Sigmoid colon (tissue), 7 donors: Measurements from ENCODE around the gene PEPD. TPM values are rescaled to one million over a fixed set of nuclear protein-coding genes. Genes with fewer than 3 reads are reported as not detected.

ENCODE experiments used
- DNase-seq: peaks from one replicate; pipeline ENCODE4 v3.0.0-alpha.2; 2019
- H3K27ac ChIP-seq, 4 donors: fragments of 200-600 bp; sonication (generic); one replicate each; pipeline ENCODE4 v1.5.1; 2016 to 2019; ENCODE audit warnings: mild to moderate bottlenecking in 1 of 4
- H3K27me3 ChIP-seq, 3 donors: fragments of 200-600 bp; sonication (generic); one replicate each; pipeline ENCODE4 v1.5.1; 2019; ENCODE audit warnings: mild to moderate bottlenecking in 1 of 3
- H3K36me3 ChIP-seq, 4 donors: fragments of 200-600 bp; sonication (generic); one replicate each; pipeline ENCODE4 v1.5.1; 2016 to 2019
- H3K4me1 ChIP-seq, 4 donors: fragments of 200-600 bp; sonication (generic); one replicate each; pipeline ENCODE4 v1.5.1; 2017 to 2019
- H3K4me3 ChIP-seq, 4 donors: fragments of 200-600 bp; sonication (generic); one replicate each; pipeline ENCODE4 v1.5.1; 2017 to 2019; ENCODE audit warnings: mild to moderate bottlenecking in 2 of 4, moderate library complexity in 1 of 4
- H3K9me3 ChIP-seq, 4 donors: fragments of 200-600 bp in 3 of 4; sonication (generic) in 3 of 4; one replicate each; pipeline versions ENCODE4 v1.5.1 to v1.6.1; 2013 to 2019
- EP300 ChIP-seq, 4 donors: sonication (generic); formaldehyde crosslinking; IDR thresholded peaks; one replicate each; pipeline ENCODE4 v1.6.1; 2017; ENCODE audit warnings: antibody characterized with exemption in 4 of 4
- POLR2A ChIP-seq, 2 donors: fragments of 450-650 bp; IDR thresholded peaks; one replicate each; pipeline ENCODE4 v1.6.1; 2016; ENCODE audit warnings: antibody characterized with exemption in 2 of 2, mild to moderate bottlenecking in 2 of 2, moderate library complexity in 2 of 2
- POLR2AphosphoS5 ChIP-seq, 4 donors: sonication (generic); formaldehyde crosslinking; IDR thresholded peaks; one replicate each; pipeline ENCODE4 v1.6.1; 2017; ENCODE audit warnings: antibody characterized with exemption in 4 of 4
- WGBS, 2 donors: extraction: QIAGEN DNeasy Blood & Tissue Kit; methylation state at CpG; one replicate each; pipeline ENCODE4 v1.1.7; 2013; 5-methylcytosine and 5-hydroxymethylcytosine counted together
- intact Hi-C: fragments of 100-400 bp; cut with DNase I; formaldehyde crosslinking; loops from one replicate; pipeline ENCODE4 v1.15.1; 2023
- polyA plus RNA-seq, 3 donors: library from polyadenylated mRNA; stranded (reverse); fragments of 200-250 nt; gene quantifications; one replicate each; pipeline ENCODE4 v1.2.3, GENCODE V29; 2013
- total RNA-seq, 4 donors: library from RNA; depleted of rRNA; stranded (reverse); fragments of >200 nt; gene quantifications; one replicate each; pipeline ENCODE4 v1.1.0, GENCODE V29; 2016
- TF ChIP-seq, protein P1 (sequence below), 4 experiments: fragments of 450-650 bp in 3 of 4; fragments of 200-600 bp in 1 of 4; IDR thresholded peaks; one replicate each; pipeline ENCODE4 v1.5.1; 2016 to 2019; ENCODE audit warnings: antibody characterized with exemption in 4 of 4, mild to moderate bottlenecking in 3 of 4, moderate library complexity in 2 of 4
- donor health status: healthy with polysubstance abuse.
- donor health status: Bipolar disorder and iron deficiency.
- donor health status: healthy.

Gene PEPD
- total and polyA plus RNA-seq, 7 donors, result 50.0 to 187 (median 67.8) TPM

DNA sequence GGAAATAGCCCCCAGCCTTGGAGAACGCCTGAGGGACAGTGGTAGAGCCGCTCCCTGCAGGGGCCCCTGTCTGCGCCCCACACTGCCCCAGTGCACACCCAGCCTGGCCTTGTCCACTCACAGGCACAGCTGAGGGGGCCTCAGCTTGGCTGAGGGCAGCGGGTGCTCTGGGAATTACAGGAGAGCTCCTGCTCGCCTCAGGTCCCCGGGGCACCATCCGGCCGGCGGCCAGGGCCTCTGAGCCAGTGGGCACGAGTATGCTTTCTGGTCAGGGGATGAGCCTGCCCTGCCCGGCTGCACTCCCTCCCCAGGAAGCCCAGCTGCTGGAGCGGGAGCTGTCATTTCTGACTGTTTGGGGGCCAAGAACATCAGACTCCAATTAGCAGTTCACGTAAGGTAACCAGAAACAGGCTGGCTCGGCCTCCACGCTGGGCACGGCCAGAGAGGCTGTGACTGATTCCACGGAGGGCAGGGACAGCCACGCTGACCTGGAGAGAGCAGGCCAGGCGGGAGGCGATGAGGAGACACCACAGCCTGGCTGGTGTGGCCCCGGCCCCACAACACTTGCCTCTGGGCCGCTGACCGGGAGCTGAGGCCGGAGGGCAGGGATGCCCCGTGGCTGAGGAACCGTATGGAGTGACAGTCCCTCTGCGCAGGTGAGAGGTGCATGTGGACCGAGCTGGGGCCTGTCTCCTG lies 132.7 kb downstream of the PEPD start:
- intact Hi-C loops, result no loop called here
- DNase-seq, result peak; percentile 67
- Histone ChIP-seq H3K9me3 (no peaks in the 10 kb centered on the region), H3K4me3 (no peak overlapping the region), H3K27ac (peak overlapping the region; percentile 67 to 86 (median 81)), H3K36me3 (peaks cover 0 to 24% (median 2%) of the 10 kb centered on the region in 4 donors), H3K27me3 (no peaks in the 10 kb centered on the region), H3K4me1 (peaks cover 5 to 61% (median 57%) of the 10 kb centered on the region in 4 donors)
- TF ChIP-seq POLR2A (IDR thresholded peaks at IDR 0.05) (no peak), POLR2AphosphoS5 (IDR thresholded peaks at IDR 0.05) (peak in 3 of 4 donors; percentile 18 to 43 (median 36))
- WGBS, 2 donors, result 85 to 94% methylated on average over 28 of the region's 28 CpGs

DNA sequence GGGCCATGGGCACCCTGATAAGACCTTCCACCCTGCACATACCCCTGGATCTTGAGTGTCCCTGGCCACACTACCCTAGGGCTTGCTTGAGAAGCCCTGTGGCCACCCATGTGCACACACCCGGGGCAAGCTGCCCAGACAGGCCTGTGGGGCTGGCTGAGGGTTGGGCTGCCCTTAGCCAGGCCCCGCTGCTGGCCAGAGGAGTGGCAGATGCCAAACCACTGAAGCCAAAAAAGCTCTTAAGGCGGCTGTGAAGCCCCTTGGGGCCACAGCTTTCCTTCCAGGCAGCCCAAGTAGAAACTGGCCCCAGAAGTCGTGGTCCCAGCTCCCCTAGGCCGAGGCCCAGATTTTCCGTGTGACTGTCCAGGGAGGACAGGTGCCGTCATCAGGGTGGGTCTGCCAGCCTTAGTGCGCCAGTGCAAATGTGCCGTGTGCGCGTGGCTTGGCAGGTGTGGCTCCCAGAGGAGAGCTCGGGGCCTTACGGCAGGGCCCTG lies 133.3 kb downstream of the PEPD start:
- peaks cover 0 to 24% (median 2%) of the 10 kb centered on the region in 4 donors for H3K36me3 ChIP-seq
- DNase-seq, result peak; percentile 66
- TF ChIP-seq POLR2A (IDR thresholded peaks at IDR 0.05) (no peak), POLR2AphosphoS5 (IDR thresholded peaks at IDR 0.05) (no peak), EP300 (IDR thresholded peaks at IDR 0.05) (no peak)
- TF ChIP-seq, protein P1, sequence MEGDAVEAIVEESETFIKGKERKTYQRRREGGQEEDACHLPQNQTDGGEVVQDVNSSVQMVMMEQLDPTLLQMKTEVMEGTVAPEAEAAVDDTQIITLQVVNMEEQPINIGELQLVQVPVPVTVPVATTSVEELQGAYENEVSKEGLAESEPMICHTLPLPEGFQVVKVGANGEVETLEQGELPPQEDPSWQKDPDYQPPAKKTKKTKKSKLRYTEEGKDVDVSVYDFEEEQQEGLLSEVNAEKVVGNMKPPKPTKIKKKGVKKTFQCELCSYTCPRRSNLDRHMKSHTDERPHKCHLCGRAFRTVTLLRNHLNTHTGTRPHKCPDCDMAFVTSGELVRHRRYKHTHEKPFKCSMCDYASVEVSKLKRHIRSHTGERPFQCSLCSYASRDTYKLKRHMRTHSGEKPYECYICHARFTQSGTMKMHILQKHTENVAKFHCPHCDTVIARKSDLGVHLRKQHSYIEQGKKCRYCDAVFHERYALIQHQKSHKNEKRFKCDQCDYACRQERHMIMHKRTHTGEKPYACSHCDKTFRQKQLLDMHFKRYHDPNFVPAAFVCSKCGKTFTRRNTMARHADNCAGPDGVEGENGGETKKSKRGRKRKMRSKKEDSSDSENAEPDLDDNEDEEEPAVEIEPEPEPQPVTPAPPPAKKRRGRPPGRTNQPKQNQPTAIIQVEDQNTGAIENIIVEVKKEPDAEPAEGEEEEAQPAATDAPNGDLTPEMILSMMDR (IDR thresholded peaks at IDR 0.05), result no peak
- intact Hi-C loops, result no loop called here
- 72 to 73% methylated on average over 13 of the region's 13 CpGs for WGBS, 2 donors
- peak overlapping the region; percentile 67 to 86 (median 81) for H3K27ac ChIP-seq
- H3K4me1 ChIP-seq, result peaks cover 5 to 55% (median 52%) of the 10 kb centered on the region in 4 donors
- H3K27me3 ChIP-seq, result no peaks in the 10 kb centered on the region
- H3K9me3 ChIP-seq, result no peaks in the 10 kb centered on the region
- no peak overlapping the region for H3K4me3 ChIP-seq

DNA sequence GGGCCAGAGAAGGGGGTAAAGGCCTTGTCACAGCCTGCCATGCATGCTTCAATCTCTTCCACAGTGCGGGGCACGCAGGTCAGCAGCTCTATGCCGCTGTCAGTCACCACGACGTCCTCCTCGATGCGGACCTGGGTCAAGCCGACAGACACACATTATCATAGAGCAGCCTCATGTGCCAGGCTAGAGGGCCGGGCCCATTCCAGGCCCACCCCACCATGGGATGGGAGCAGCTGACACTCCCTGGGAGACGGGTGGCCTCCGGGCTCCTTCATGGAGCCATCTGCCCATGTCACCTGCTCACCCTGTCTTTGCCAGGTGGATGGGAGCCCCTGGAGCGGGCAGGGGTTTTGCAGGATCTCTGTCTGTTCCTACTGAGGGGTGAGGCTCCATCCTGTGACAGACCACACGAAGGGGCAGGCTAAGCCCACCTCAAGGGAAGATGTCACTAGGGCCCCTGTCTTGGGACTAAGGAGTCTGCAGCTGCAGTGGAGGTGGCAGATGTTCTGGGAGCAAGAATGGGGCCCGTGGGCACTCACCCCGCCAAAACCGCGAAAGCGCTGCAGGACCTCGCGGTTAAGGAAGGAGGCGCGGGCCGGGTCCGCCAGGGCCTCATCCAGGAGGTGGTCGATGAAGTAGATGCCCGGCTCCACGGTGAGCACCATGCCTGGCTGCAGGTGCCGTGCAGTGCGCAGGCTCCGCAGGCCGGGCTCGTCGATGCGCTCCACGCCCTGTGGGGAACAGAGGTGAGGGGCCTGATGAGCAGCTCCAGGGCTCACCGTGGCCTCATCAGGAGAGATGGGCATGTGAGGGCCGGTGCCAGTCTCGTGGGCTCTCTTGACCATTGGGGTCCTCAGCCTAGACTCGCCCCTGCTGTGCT lies 134.0 kb downstream of the PEPD start:
- H3K4me1 ChIP-seq, result peaks cover 5 to 48% (median 47%) of the 10 kb centered on the region in 4 donors
- H3K36me3 ChIP-seq, result peaks cover 0 to 24% (median 2%) of the 10 kb centered on the region in 4 donors
- H3K9me3 ChIP-seq, result no peaks in the 10 kb centered on the region
- no peak for DNase-seq
- intact Hi-C loops, result no loop called here
- H3K27me3 ChIP-seq, result no peaks in the 10 kb centered on the region
- no peak overlapping the region for H3K4me3 ChIP-seq
- TF ChIP-seq, protein P1 (IDR thresholded peaks at IDR 0.05), result no peak
- TF ChIP-seq POLR2A (IDR thresholded peaks at IDR 0.05), result no peak
- H3K27ac ChIP-seq, result peak overlapping the region in 2 of 4 donors; percentile 79 to 86
- WGBS, 2 donors, result 96% methylated on average over 39 of the region's 39 CpGs

DNA sequence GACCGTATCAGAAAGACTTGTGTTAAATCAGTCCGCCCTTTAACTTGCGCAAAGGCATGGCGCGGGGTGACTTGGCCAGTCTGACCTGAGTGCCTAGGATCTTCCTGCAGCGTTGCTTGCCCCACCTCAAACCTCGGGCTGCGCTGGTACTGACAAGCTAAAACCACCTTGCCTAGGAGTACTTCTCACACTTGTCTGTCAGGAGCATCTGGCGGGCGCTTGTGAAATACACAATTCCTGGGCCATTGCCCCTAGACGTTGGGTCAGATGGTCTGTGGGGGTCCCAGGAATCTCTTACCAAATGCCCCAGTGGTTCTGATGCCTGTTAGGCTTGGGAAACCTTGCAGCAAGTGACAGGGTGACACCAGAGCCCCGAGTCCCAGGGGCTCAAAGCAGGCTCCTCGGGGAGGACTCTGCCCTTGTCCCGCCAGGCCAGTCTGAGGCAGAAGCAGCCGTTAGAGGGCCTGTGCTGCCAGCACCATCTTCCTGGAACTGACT lies 135.2 kb downstream of the PEPD start:
- WGBS, 2 donors, result 86 to 87% methylated on average over 15 of the region's 15 CpGs
- DNase-seq, result no peak

More for the DNA sequence above, 135.2 kb downstream of the PEPD start:
- no peak for TF ChIP-seq EP300 (IDR thresholded peaks at IDR 0.05)
- TF ChIP-seq, protein P1 (IDR thresholded peaks at IDR 0.05), result no peak
- no peak for TF ChIP-seq POLR2AphosphoS5 (IDR thresholded peaks at IDR 0.05)
- no peak for TF ChIP-seq POLR2A (IDR thresholded peaks at IDR 0.05)
- Histone ChIP-seq H3K36me3 (peaks cover 0 to 24% (median 2%) of the 10 kb centered on the region in 4 donors), H3K27me3 (no peaks in the 10 kb centered on the region), H3K27ac (no peak overlapping the region), H3K4me1 (peaks cover 5 to 37% (median 35%) of the 10 kb centered on the region in 4 donors), H3K9me3 (no peaks in the 10 kb centered on the region), H3K4me3 (no peak overlapping the region)
- intact Hi-C loops, result no loop called here
